Adrenal gland (tissue), 5 donors: ENCODE measurements around the gene AK8.

Experiments
- CTCF ChIP-seq, 6 experiments: fragments of 450-650 bp in 4 of 6; fragments of 200-600 bp in 2 of 6; sonication (generic) in 1 of 6; IDR thresholded peaks; 1 replicate in 5 of 6; 2 replicates in 1 of 6; pipeline versions ENCODE4 v1.5.1 to v1.8.0; 2016 to 2021; ENCODE audit warnings: antibody characterized with exemption in 6 of 6, mild to moderate bottlenecking in 2 of 6, moderate library complexity in 1 of 6
- POLR2A ChIP-seq, 2 donors: fragments of 450-650 bp; IDR thresholded peaks; one replicate each; pipeline ENCODE4 v1.6.1; 2017; ENCODE audit warnings: antibody characterized with exemption in 2 of 2, mild to moderate bottlenecking in 2 of 2, moderate library complexity in 1 of 2
- donor health status: DM: no; HTN: no; CAD: no.

DNA sequence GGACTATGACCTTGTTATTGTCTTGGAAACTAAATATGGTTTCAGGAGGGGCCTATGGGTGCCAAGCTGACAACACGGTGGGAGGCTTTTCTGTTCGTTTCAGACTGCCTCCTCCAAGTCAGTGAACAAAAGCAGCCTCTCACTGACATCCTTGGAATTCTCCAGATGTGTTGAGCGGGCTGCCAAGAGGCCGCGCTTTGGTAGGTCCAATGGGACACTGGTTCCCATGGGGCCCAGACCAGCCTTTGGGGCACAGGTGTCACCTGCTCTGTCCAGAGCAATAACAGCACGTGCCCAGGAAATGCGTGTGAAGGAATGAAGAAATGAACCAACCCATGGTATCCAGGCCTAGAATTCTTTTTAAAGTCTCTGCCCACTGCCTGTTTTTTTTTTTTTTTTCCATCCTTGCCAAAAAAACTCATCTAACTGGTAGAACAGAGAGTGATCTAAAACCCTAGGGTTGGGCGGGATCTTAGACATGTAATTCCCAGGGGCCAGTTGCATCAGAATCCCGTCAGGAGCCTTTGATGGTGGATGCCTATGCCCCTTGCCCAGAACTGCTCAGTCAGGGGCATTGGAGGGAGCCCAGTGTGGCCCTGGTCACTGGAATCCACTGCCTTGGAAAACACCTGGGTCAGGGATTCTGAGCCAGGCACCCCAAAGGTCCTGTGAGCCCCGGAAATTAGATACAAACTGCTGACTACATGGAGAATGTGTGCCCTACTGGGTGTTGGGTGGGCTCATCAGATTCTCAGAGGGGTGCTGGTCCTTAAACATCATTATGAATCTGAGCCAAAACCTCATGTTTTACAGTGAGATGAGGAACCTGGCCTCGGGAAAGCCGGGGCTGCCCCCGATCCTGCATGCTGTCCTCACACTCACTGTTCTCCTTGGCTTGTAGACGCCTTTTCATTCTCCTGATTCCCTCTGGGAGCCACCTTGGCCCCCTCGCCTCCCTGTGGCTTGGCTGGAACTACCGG, 147.7 kb downstream of the AK8 start:
- TF ChIP-seq CTCF (IDR thresholded peaks at IDR 0.05) (no peak), POLR2A (IDR thresholded peaks at IDR 0.05) (no peak)
